K562 (cell line): ENCODE data around the gene MAML3. TPM values are rescaled to one million over a fixed set of nuclear protein-coding genes. Genes with fewer than 3 reads are reported as not detected.

Source experiments
- CBX3 ChIP-seq, 2 experiments: IDR thresholded peaks; 1 replicate in 1 of 2; 2 replicates in 1 of 2; pipeline ENCODE4 v1.6.1; 2012; ENCODE audit warnings: inconsistent platforms in 2 of 2, low read length in 2 of 2, borderline replicate concordance in 1 of 2, control low read depth in 1 of 2
- CCNT2 ChIP-seq: IDR thresholded peaks from 2 replicates; pipeline ENCODE4 v1.6.1; 2011; ENCODE audit warnings: borderline replicate concordance, low read depth, mild to moderate bottlenecking, moderate library complexity, mixed read lengths, low read length; ENCODE audit not compliant: insufficient read length; ENCODE audit errors: extremely low read depth
- CXXC5 ChIP-seq: fragments of 250-450 bp; sonication (Bioruptor Pico); IDR thresholded peaks from 2 replicates; pipeline ENCODE4 v1.8.0; 2022; ENCODE audit warnings: inconsistent platforms, mild to moderate bottlenecking, moderate library complexity
- E4F1 ChIP-seq: fragments of 250-450 bp; sonication (Bioruptor Pico); IDR thresholded peaks from 2 replicates; pipeline ENCODE4 v1.5.0; 2021; ENCODE audit warnings: mild to moderate bottlenecking, borderline replicate concordance
- GATA2 ChIP-seq: sonication (generic); formaldehyde crosslinking; IDR thresholded peaks from 2 replicates; pipeline ENCODE4 v1.4.0; 2020; ENCODE audit warnings: mild to moderate bottlenecking, missing genetic modification reagents
- HMGN3 ChIP-seq: IDR thresholded peaks from 2 replicates; pipeline ENCODE4 v1.6.1; 2011; ENCODE audit warnings: borderline replicate concordance, low read depth, mild to moderate bottlenecking, mixed read lengths, low read length; ENCODE audit not compliant: insufficient read length; ENCODE audit errors: extremely low read depth
- L3MBTL2 ChIP-seq: fragments of 450-650 bp; IDR thresholded peaks from 2 replicates; pipeline ENCODE4 v1.6.1; 2016; ENCODE audit warnings: mild to moderate bottlenecking, moderate library complexity
- LEF1 ChIP-seq: fragments of 450-650 bp; IDR thresholded peaks from 2 replicates; pipeline ENCODE4 v1.6.1; 2016; ENCODE audit warnings: mild to moderate bottlenecking
- MYNN ChIP-seq, 2 experiments: sonication (generic); formaldehyde crosslinking in 1 of 2; IDR thresholded peaks; 2 replicates each; pipeline versions ENCODE4 v1.5.0 to v1.6.1; 2016 to 2020; ENCODE audit warnings: antibody characterized with exemption in 1 of 2, missing genetic modification reagents in 1 of 2
- NR2C1 ChIP-seq, 2 experiments: fragments of 450-650 bp; IDR thresholded peaks; 2 replicates each; pipeline ENCODE4 v1.6.1; 2017; ENCODE audit warnings: mild to moderate bottlenecking in 2 of 2, antibody characterized with exemption in 1 of 2, inconsistent platforms in 1 of 2, missing compliant biosample characterization in 1 of 2, missing genetic modification characterization in 1 of 2
- RBM17 ChIP-seq: fragments of 200-400 bp; formaldehyde crosslinking; IDR thresholded peaks from 2 replicates; pipeline ENCODE4 v1.6.1; 2017; ENCODE audit warnings: low read depth, mild to moderate bottlenecking, low read length, borderline replicate concordance
- SMARCA4 ChIP-seq: fragments of 450-650 bp; IDR thresholded peaks from 2 replicates; pipeline ENCODE4 v1.6.1; 2016
- SOX6 ChIP-seq: fragments of 450-650 bp; IDR thresholded peaks from 2 replicates; pipeline ENCODE4 v1.6.1; 2014; ENCODE audit warnings: mild to moderate bottlenecking
- TEAD4 ChIP-seq, 2 experiments: sonication (generic) in 1 of 2; formaldehyde crosslinking in 1 of 2; IDR thresholded peaks; 2 replicates each; pipeline versions ENCODE4 v1.6.1 to v1.8.0; 2012 to 2022; ENCODE audit warnings: borderline replicate concordance in 1 of 2, inconsistent platforms in 1 of 2, low read length in 1 of 2, mild to moderate bottlenecking in 1 of 2, missing genetic modification reagents in 1 of 2
- ZNF175 ChIP-seq: fragments of 200-800 bp; sonication (Bioruptor generic); IDR thresholded peaks from 2 replicates; pipeline ENCODE4 v1.6.1; 2016; ENCODE audit warnings: low read depth, mild to moderate bottlenecking, missing genetic modification characterization, missing compliant biosample characterization
- ZNF263 ChIP-seq: sonication (generic); formaldehyde crosslinking; IDR thresholded peaks from 2 replicates; pipeline ENCODE4 v1.8.0; 2022; ENCODE audit warnings: mild to moderate bottlenecking, missing genetic modification reagents, borderline replicate concordance
- ZNF384 ChIP-seq: IDR thresholded peaks from 2 replicates; pipeline ENCODE4 v1.6.1; 2012; ENCODE audit warnings: low read depth, low read length, improper control_type of control experiment
- ZNF445 ChIP-seq: fragments of 250-450 bp; sonication (Bioruptor Pico); IDR thresholded peaks from 2 replicates; pipeline ENCODE4 v1.4.0; 2020; ENCODE audit warnings: low read depth, mild to moderate bottlenecking, moderate library complexity
- ZNF766 ChIP-seq: fragments of 200-800 bp; sonication (Bioruptor generic); conservative IDR thresholded peaks from 2 replicates; pipeline ENCODE4 v1.6.1; 2016; ENCODE audit warnings: missing genetic modification characterization, missing compliant biosample characterization
- polyA plus RNA-seq, 8 experiments: library from polyadenylated mRNA; depleted of rRNA in 4 of 8; stranded (reverse) in 5 of 8; unstranded in 3 of 8; fragments of >200 nt; fragmentation: Nextera tagmentation in 2 of 8; fragmentation: Illumina TruSeq in 1 of 8; extraction: Ambion mirVana in 2 of 8; extraction: Trizol in 1 of 8; gene quantifications; 2 replicates each; pipeline versions ENCODE4 v1.2.1 to v1.2.3, GENCODE V29; 2011 to 2014; ENCODE audit warnings: inconsistent platforms in 1 of 8, missing spikeins in 1 of 8
- total RNA-seq, 7 experiments: library from RNA; depleted of rRNA in 6 of 7; stranded (reverse); fragments of >200 nt in 6 of 7; fragmentation: Illumina TruSeq in 2 of 7; extraction: Trizol in 2 of 7; gene quantifications; 2 replicates each; pipeline versions ENCODE4 v1.2.1 to v1.2.3, GENCODE V29; 2011 to 2021; ENCODE audit warnings: low replicate concordance in 1 of 7
- TF ChIP-seq, protein P1 (sequence below), 2 experiments: IDR thresholded peaks; 2 replicates each; pipeline ENCODE4 v1.6.1; 2011; ENCODE audit warnings: borderline replicate concordance in 1 of 2, control low read depth in 1 of 2, low read depth in 1 of 2, low read length in 1 of 2, mild to moderate bottlenecking in 1 of 2, mixed read lengths in 1 of 2, moderate library complexity in 1 of 2; ENCODE audit not compliant: insufficient read depth in 1 of 2, insufficient read length in 1 of 2, poor library complexity in 1 of 2, severe bottlenecking in 1 of 2; ENCODE audit errors: extremely low read depth in 1 of 2

MAML3 gene
- total and polyA plus RNA-seq, 9 of the 15 experiments (the other 6 are each of a cell fraction or from before 2014, with no cell fraction given): 0.01 to 0.55 (median 0.25) TPM

- TF ChIP-seq E4F1 (CRISPR knock-in tag): no peak
- TF ChIP-seq ZNF263 (CRISPR knock-in tag): peak; percentile 63; the same call in 1 of the 2 replicates
- TF ChIP-seq SMARCA4: peak; percentile 56; the same call in 1 of the 2 replicates
- peak; percentile 45 for TF ChIP-seq CXXC5 (CRISPR knock-in tag)
- peak; percentile 25; the same call in 1 of the 2 replicates for TF ChIP-seq ZNF384
- TF ChIP-seq MYNN (IDR thresholded peaks at IDR 0.05): no peak
- TF ChIP-seq MYNN (CRISPR knock-in tag; IDR thresholded peaks at IDR 0.05): no peak
- TF ChIP-seq ZNF445 (CRISPR knock-in tag): peak; percentile 98
- peak; percentile 41 for TF ChIP-seq CCNT2
- no peak for TF ChIP-seq NR2C1 (IDR thresholded peaks at IDR 0.05)
- TF ChIP-seq NR2C1 (tag; IDR thresholded peaks at IDR 0.05): peak; percentile 23; the same call in 1 of the 2 replicates
- TF ChIP-seq RBM17: no peak
- TF ChIP-seq TEAD4 (IDR thresholded peaks at IDR 0.05; ENCODE audit: low read length): peak; percentile 61; the same call in 1 of the 2 replicates
- TF ChIP-seq TEAD4 (CRISPR knock-in tag; IDR thresholded peaks at IDR 0.05; ENCODE audit: borderline replicate concordance): no peak
- peak; percentile 54; the same call in 1 of the 2 replicates for TF ChIP-seq LEF1
- TF ChIP-seq CBX3 (IDR thresholded peaks at IDR 0.05; ENCODE audit: borderline replicate concordance in 1 of 2, low read length in 2 of 2): peak in 1 of 2 experiments; percentile 80; a peak in 1 of 3 replicates
- TF ChIP-seq, protein P1, sequence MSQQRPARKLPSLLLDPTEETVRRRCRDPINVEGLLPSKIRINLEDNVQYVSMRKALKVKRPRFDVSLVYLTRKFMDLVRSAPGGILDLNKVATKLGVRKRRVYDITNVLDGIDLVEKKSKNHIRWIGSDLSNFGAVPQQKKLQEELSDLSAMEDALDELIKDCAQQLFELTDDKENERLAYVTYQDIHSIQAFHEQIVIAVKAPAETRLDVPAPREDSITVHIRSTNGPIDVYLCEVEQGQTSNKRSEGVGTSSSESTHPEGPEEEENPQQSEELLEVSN (IDR thresholded peaks at IDR 0.05; ENCODE audit: borderline replicate concordance in 1 of 2, extremely low read depth in 1 of 2, insufficient read depth in 1 of 2, insufficient read length in 1 of 2, low read depth in 1 of 2, low read length in 1 of 2, poor library complexity in 1 of 2, severe bottlenecking in 1 of 2): peak; percentile 19 to 75
- peak; percentile 64 for TF ChIP-seq GATA2
- 0 out of 2 replicates have a peak, but pooled peaks have one; percentile 58 for TF ChIP-seq ZNF766
- TF ChIP-seq HMGN3: no peak
- peak; percentile 69 for TF ChIP-seq L3MBTL2
- TF ChIP-seq SOX6: peak; percentile 85
- TF ChIP-seq ZNF175: no peak
These were observed 468.8 kb downstream of the MAML3 start (continued) for GRCh38 chr4:139685180-139685579.
